ENCODE measurements around the gene OGN.

Gene OGN

DNA sequence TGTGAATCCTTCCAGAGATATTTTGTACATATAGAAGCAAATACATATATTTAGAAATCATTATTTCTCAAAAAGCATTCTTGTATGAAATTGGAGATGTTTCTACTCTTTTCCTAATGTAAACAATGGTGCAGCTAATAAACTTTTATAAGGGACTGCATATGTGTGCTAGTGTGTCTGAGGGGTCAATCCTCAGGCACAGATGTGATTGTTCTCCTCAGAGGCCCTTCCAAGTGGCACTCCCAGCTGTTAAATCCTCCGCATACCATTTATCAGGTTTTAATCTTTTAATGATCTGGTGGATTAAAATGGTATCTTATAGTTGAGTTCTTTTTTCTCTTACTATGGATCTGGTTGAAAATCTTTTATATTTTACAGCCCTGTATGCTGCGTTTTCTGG is 25.5 kb upstream of the OGN start:
- H3K27ac ChIP-seq (ENCODE audit: low read depth, low read length): no peak overlapping the region
- no peaks in the 10 kb centered on the region for H3F3A ChIP-seq (ENCODE audit: control insufficient read depth, insufficient read depth)
- no peaks in the 10 kb centered on the region for H4K20me1 ChIP-seq (ENCODE audit: control insufficient read depth, insufficient read depth, low read depth, low read length)
- H3K4me2 ChIP-seq (ENCODE audit: low read length): no peak overlapping the region
- H3K79me2 ChIP-seq (ENCODE audit: control insufficient read depth, low read length): no peaks in the 10 kb centered on the region
- no peaks in the 10 kb centered on the region for H3K9me2 ChIP-seq (replicated peaks; ENCODE audit: control insufficient read depth, low read length)
- no peaks in the 10 kb centered on the region for H3K36me3 ChIP-seq (ENCODE audit: control insufficient read depth, low read length)
- TF ChIP-seq EZH2phosphoT487 (IDR thresholded peaks at IDR 0.05; ENCODE audit: borderline replicate concordance, low read length): no peak
- TF ChIP-seq, protein P1, sequence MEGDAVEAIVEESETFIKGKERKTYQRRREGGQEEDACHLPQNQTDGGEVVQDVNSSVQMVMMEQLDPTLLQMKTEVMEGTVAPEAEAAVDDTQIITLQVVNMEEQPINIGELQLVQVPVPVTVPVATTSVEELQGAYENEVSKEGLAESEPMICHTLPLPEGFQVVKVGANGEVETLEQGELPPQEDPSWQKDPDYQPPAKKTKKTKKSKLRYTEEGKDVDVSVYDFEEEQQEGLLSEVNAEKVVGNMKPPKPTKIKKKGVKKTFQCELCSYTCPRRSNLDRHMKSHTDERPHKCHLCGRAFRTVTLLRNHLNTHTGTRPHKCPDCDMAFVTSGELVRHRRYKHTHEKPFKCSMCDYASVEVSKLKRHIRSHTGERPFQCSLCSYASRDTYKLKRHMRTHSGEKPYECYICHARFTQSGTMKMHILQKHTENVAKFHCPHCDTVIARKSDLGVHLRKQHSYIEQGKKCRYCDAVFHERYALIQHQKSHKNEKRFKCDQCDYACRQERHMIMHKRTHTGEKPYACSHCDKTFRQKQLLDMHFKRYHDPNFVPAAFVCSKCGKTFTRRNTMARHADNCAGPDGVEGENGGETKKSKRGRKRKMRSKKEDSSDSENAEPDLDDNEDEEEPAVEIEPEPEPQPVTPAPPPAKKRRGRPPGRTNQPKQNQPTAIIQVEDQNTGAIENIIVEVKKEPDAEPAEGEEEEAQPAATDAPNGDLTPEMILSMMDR (IDR thresholded peaks at IDR 0.05; ENCODE audit: low read depth, low read length, poor library complexity, severe bottlenecking): no peak
- H3K4me3 ChIP-seq (ENCODE audit: low read length): no peak overlapping the region
- no peaks in the 10 kb centered on the region for H3K9me3 ChIP-seq (ENCODE audit: control insufficient read depth, insufficient read depth, low read length)
- H3K27me3 ChIP-seq (ENCODE audit: control insufficient read depth, low read length): no peaks in the 10 kb centered on the region
- no peaks in the 10 kb centered on the region for H3K4me1 ChIP-seq (ENCODE audit: control insufficient read depth, low read length)

DNA sequence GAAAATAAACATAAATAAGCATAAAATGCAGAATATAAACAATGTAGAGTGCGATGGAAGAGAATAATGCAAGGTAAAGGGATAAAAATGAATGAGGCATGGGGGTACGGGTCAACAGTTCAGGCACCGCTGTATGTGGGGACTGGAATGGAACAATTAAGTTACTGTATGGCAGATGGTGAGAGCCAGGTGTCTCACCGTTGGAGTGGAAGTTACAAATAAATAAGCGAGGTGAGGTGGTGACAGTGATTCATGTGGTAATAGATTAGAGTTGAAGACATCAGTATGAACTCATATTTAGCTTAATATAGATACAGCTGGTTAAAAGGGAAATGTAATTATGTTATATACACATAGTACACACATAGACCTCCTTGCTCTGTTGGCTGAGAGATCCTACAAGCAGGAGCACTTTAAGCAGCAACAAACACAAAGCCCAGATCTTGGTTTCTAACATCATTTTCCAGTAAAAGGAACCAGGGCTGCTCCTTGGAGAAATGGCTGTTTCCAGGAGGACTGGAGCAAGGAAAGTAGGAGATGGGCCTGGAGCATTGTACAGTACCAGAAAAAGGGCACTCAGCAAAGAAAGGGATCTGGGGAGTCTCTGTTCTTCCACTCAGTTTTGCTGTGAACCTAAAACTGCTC is 22.2 kb upstream of the OGN start:
- Histone ChIP-seq H3K79me2 (ENCODE audit: control insufficient read depth, low read length) (no peaks in the 10 kb centered on the region), H3K4me1 (ENCODE audit: control insufficient read depth, low read length) (no peaks in the 10 kb centered on the region), H3K4me3 (ENCODE audit: low read length) (no peak overlapping the region), H3K36me3 (ENCODE audit: control insufficient read depth, low read length) (no peaks in the 10 kb centered on the region), H3K9me2 (replicated peaks; ENCODE audit: control insufficient read depth, low read length) (no peaks in the 10 kb centered on the region), H3K27ac (ENCODE audit: low read depth, low read length) (no peak overlapping the region), H3K9me3 (ENCODE audit: control insufficient read depth, insufficient read depth, low read length) (no peaks in the 10 kb centered on the region), H3K4me2 (ENCODE audit: low read length) (no peak overlapping the region), H4K20me1 (ENCODE audit: control insufficient read depth, insufficient read depth, low read depth, low read length) (no peaks in the 10 kb centered on the region), H3K27me3 (ENCODE audit: control insufficient read depth, low read length) (no peaks in the 10 kb centered on the region), H3F3A (ENCODE audit: control insufficient read depth, insufficient read depth) (no peaks in the 10 kb centered on the region)
- TF ChIP-seq, protein P1 (IDR thresholded peaks at IDR 0.05; ENCODE audit: low read depth, low read length, poor library complexity, severe bottlenecking): no peak
- TF ChIP-seq EZH2phosphoT487 (IDR thresholded peaks at IDR 0.05; ENCODE audit: borderline replicate concordance, low read length): no peak

DNA sequence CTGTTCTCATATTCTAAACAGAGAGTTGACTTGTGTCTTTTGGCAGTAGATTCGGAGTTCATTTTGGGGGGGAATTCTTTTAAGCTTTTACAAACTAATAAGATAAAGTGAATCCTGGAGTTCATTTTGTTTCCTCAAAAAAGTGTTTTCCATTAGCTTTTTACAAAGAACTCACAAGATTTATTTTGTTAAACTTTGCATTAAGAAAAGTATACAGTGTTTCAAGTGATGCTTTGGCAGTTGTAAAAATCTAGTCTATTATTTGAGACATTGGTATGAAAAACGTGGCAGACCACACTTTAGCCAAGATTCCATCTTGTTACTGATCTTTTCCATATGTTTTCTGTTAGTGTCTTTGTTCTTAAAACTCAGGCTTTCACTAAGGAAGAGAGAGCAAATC is 21.1 kb upstream of the OGN start:
- Histone ChIP-seq H3K79me2 (ENCODE audit: control insufficient read depth, low read length) (no peaks in the 10 kb centered on the region), H3K9me2 (replicated peaks; ENCODE audit: control insufficient read depth, low read length) (no peaks in the 10 kb centered on the region), H3K36me3 (ENCODE audit: control insufficient read depth, low read length) (no peaks in the 10 kb centered on the region), H4K20me1 (ENCODE audit: control insufficient read depth, insufficient read depth, low read depth, low read length) (no peaks in the 10 kb centered on the region), H3F3A (ENCODE audit: control insufficient read depth, insufficient read depth) (no peaks in the 10 kb centered on the region), H3K9me3 (ENCODE audit: control insufficient read depth, insufficient read depth, low read length) (no peaks in the 10 kb centered on the region), H3K4me3 (ENCODE audit: low read length) (no peak overlapping the region), H3K4me2 (ENCODE audit: low read length) (no peak overlapping the region), H3K27me3 (ENCODE audit: control insufficient read depth, low read length) (no peaks in the 10 kb centered on the region), H3K27ac (ENCODE audit: low read depth, low read length) (no peak overlapping the region), H3K4me1 (ENCODE audit: control insufficient read depth, low read length) (no peaks in the 10 kb centered on the region)
- TF ChIP-seq, protein P1 (IDR thresholded peaks at IDR 0.05; ENCODE audit: low read depth, low read length, poor library complexity, severe bottlenecking): no peak
- TF ChIP-seq EZH2phosphoT487 (IDR thresholded peaks at IDR 0.05; ENCODE audit: borderline replicate concordance, low read length): no peak

Measured in DOHH2 (cell line).